WTC11 (cell line): Measurements from ENCODE around the gene C1QC. TPM values are rescaled to one million over a fixed set of nuclear protein-coding genes. Genes with fewer than 3 reads are reported as not detected.

Experiments used
- ATAC-seq: fragments of 200-7000 bp; cut with Tn5 transposase; 2 replicates; pipeline ENCODE4 v1.10.0; 2021; ENCODE audit warnings: mild to moderate bottlenecking, moderate library complexity
- CTCF ChIA-PET: fragments of 300-600 bp; sonication (Branson Sonifier 250); formaldehyde crosslinking; loops from one replicate; lab custom pipeline; 2021; ENCODE audit warnings: antibody characterized with exemption; lab: Charles Lee
- POLR2A ChIA-PET: fragments of 350-600 bp; sonication (Branson Sonifier 250); formaldehyde crosslinking; loops from one replicate; lab custom pipeline; 2021; ENCODE audit warnings: antibody characterized with exemption; lab: Charles Lee
- DNase-seq: peaks from one replicate; pipeline ENCODE4 v3.0.0; 2021; ENCODE audit warnings: low spot score
- H3K27ac Mint-ChIP-seq: 2 replicates; pipeline ENCODE4 v1.8.0; 2021; ENCODE audit warnings: mixed read lengths
- H3K27me3 Mint-ChIP-seq: 2 replicates; pipeline ENCODE4 v1.8.0; 2021; ENCODE audit warnings: low read depth, mild to moderate bottlenecking, moderate library complexity, mixed read lengths
- H3K36me3 Mint-ChIP-seq: 2 replicates; pipeline ENCODE4 v1.8.0; 2021; ENCODE audit warnings: mixed read lengths
- H3K4me1 Mint-ChIP-seq: 2 replicates; pipeline ENCODE4 v1.8.0; 2022; ENCODE audit warnings: mixed read lengths
- H3K4me3 Mint-ChIP-seq: 2 replicates; pipeline ENCODE4 v1.8.0; 2021; ENCODE audit warnings: mild to moderate bottlenecking, moderate library complexity, mixed read lengths
- H3K9me3 Mint-ChIP-seq: 2 replicates; pipeline ENCODE4 v1.8.0; 2021; ENCODE audit warnings: mixed read lengths
- ATF1 ChIP-seq: sonication (generic); formaldehyde crosslinking; IDR thresholded peaks from 2 replicates; pipeline ENCODE4 v1.8.1; 2023; ENCODE audit warnings: mild to moderate bottlenecking, moderate library complexity, missing genetic modification reagents
- ATF2 ChIP-seq: sonication (generic); formaldehyde crosslinking; IDR thresholded peaks from 2 replicates; pipeline ENCODE4 v1.8.1; 2022; ENCODE audit warnings: low read depth, missing genetic modification reagents, borderline replicate concordance
- ATF3 ChIP-seq: sonication (generic); formaldehyde crosslinking; conservative IDR thresholded peaks from 2 replicates; pipeline ENCODE4 v1.8.1; 2022; ENCODE audit warnings: mild to moderate bottlenecking, missing genetic modification reagents
- CREM ChIP-seq: sonication (generic); formaldehyde crosslinking; IDR thresholded peaks from 2 replicates; pipeline ENCODE4 v1.8.1; 2022; ENCODE audit warnings: mild to moderate bottlenecking, missing genetic modification reagents, moderate library complexity
- E2F1 ChIP-seq: sonication (generic); formaldehyde crosslinking; IDR thresholded peaks from 2 replicates; pipeline ENCODE4 v1.8.0; 2022; ENCODE audit warnings: mild to moderate bottlenecking, missing genetic modification reagents
- EMX1 ChIP-seq: fragments of 250-450 bp; sonication (Bioruptor Pico); IDR thresholded peaks from 2 replicates; pipeline ENCODE4 v1.8.0; 2021; ENCODE audit warnings: mild to moderate bottlenecking
- ESRRA ChIP-seq: sonication (generic); formaldehyde crosslinking; IDR thresholded peaks from 2 replicates; pipeline ENCODE4 v1.8.1; 2022; ENCODE audit warnings: mild to moderate bottlenecking, missing genetic modification reagents, borderline replicate concordance
- FOXJ3 ChIP-seq: sonication (generic); formaldehyde crosslinking; IDR thresholded peaks from 2 replicates; pipeline ENCODE4 v1.9.0; 2021; ENCODE audit warnings: missing genetic modification reagents, mild to moderate bottlenecking, borderline replicate concordance
- FOXP4 ChIP-seq: sonication (generic); formaldehyde crosslinking; IDR thresholded peaks from 2 replicates; pipeline ENCODE4 v1.8.0; 2022; ENCODE audit warnings: mild to moderate bottlenecking, missing genetic modification reagents
- GTF2I ChIP-seq: fragments of 250-450 bp; sonication (Bioruptor Pico); conservative IDR thresholded peaks from 2 replicates; pipeline ENCODE4 v1.4.0; 2021; ENCODE audit warnings: mild to moderate bottlenecking
- NFE2L1 ChIP-seq: sonication (generic); formaldehyde crosslinking; IDR thresholded peaks from 2 replicates; pipeline ENCODE4 v1.8.1; 2023; ENCODE audit warnings: missing genetic modification reagents
- RORB ChIP-seq: fragments of 250-450 bp; sonication (Bioruptor Pico); IDR thresholded peaks from 2 replicates; pipeline ENCODE4 v1.9.0; 2021; ENCODE audit warnings: mild to moderate bottlenecking
- SOX15 ChIP-seq: fragments of 250-450 bp; sonication (Bioruptor Pico); IDR thresholded peaks from 2 replicates; pipeline ENCODE4 v1.9.0; 2021; ENCODE audit warnings: mild to moderate bottlenecking
- SP1 ChIP-seq: sonication (generic); formaldehyde crosslinking; conservative IDR thresholded peaks from 2 replicates; pipeline ENCODE4 v1.8.1; 2022; ENCODE audit warnings: missing genetic modification reagents
- ZNF423 ChIP-seq: fragments of 250-450 bp; sonication (Bioruptor Pico); IDR thresholded peaks from 2 replicates; pipeline ENCODE4 v2.1.2; 2022; ENCODE audit warnings: mild to moderate bottlenecking, moderate library complexity
- total RNA-seq: library from RNA; stranded (reverse); gene quantifications from 3 replicates; pipeline ENCODE4 v1.2.3, GENCODE V29; 2021
- TF ChIP-seq, protein P1 (sequence below): fragments of 200-600 bp; IDR thresholded peaks from 2 replicates; pipeline ENCODE4 v1.8.0; 2022; ENCODE audit warnings: antibody characterized with exemption
- TF ChIP-seq, protein P2 (sequence below): sonication (generic); formaldehyde crosslinking; IDR thresholded peaks from 2 replicates; pipeline ENCODE4 v1.8.1; 2023; ENCODE audit warnings: mild to moderate bottlenecking, moderate library complexity, missing genetic modification reagents
- TF ChIP-seq, protein P3 (sequence below): sonication (generic); formaldehyde crosslinking; IDR thresholded peaks from 2 replicates; pipeline ENCODE4 v1.8.0; 2022; ENCODE audit warnings: mild to moderate bottlenecking, missing genetic modification reagents
- TF ChIP-seq, protein P4 (sequence below): sonication (generic); formaldehyde crosslinking; IDR thresholded peaks from 2 replicates; pipeline ENCODE4 v1.8.1; 2023; ENCODE audit warnings: mild to moderate bottlenecking, missing genetic modification reagents, moderate library complexity

Gene C1QC
- total RNA-seq, 1 experiment from 2014 or later, result 0.28 TPM

DNA sequence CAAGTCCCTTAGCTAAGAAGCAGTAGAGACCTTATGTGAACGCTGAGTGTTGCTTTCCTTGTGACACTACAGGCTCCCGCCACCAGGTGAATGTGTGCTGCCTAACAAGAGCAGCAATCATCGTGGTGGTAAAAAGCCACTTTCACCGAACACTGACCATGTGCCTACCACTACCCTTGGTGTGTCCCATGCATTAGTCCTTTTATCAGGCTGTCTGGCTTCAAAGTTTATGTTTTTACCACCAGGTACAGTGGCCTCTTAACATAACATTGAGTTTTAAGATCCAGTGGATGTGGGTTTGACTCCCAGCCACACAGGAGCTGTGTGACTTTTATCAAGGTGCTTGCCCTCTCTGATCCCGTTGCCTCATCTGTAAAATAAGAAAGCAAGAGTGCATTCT is 11.3 kb downstream of the C1QC start:
- peak; percentile 86 for TF ChIP-seq GTF2I (CRISPR knock-in tag)
- TF ChIP-seq, protein P1, sequence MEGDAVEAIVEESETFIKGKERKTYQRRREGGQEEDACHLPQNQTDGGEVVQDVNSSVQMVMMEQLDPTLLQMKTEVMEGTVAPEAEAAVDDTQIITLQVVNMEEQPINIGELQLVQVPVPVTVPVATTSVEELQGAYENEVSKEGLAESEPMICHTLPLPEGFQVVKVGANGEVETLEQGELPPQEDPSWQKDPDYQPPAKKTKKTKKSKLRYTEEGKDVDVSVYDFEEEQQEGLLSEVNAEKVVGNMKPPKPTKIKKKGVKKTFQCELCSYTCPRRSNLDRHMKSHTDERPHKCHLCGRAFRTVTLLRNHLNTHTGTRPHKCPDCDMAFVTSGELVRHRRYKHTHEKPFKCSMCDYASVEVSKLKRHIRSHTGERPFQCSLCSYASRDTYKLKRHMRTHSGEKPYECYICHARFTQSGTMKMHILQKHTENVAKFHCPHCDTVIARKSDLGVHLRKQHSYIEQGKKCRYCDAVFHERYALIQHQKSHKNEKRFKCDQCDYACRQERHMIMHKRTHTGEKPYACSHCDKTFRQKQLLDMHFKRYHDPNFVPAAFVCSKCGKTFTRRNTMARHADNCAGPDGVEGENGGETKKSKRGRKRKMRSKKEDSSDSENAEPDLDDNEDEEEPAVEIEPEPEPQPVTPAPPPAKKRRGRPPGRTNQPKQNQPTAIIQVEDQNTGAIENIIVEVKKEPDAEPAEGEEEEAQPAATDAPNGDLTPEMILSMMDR, result no peak
- ChIA-PET CTCF (interaction anchor here (0.5 to 2.2 kb wide), 15 partner anchors 13 to 309 kb away, joined by 3 to 8 read pairs (median 4); no protein-coding TSS in a partner anchor), POLR2A (interaction anchor here (0.6 kb wide), 1 partner anchor 786 kb away, joined by 3 read pairs; no protein-coding TSS in a partner anchor)
- Mint-ChIP-seq H3K4me3 (no peak overlapping the region), H3K4me1 (no peaks in the 10 kb centered on the region), H3K36me3 (no peaks in the 10 kb centered on the region), H3K9me3 (no peaks in the 10 kb centered on the region), H3K27ac (no peak overlapping the region), H3K27me3 (no peaks in the 10 kb centered on the region; the same call in 1 of the 2 replicates)
- ATAC-seq, result peak; percentile 77
- DNase-seq, result no peak

DNA sequence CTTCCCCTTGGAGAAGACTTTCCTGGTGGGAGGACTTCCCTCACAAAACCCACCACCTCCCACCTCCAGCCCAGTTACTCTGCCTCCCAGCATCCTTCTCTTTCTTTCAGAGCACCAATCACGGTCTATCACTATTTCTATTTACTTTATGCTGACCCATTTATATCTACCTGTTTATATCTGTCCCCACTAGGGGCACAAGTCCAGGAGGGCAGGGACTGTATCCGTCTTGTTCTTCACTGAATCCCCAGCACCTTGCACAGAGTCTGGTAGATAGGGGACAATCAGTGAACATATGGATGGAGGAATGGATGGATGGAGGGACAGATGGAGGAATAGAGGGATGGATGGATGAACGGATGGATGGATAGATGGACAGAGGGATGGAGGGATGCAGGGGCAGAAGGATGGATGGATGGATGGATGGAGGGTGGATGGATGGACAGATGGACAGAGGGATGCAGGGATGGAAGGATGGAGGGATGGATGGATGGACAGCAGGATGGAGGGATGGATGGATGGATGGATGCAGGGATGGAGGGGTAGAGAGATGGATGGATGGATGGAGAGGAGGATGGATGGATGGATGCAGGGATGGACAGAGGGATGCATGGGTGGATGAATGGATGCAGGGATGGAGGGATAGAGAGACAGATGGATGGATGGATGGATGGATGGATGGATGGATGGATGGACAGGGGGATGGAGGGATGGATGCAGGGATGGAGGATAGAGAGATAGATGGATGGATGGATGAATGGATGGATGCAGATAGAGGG is 15.1 kb downstream of the C1QC start:
- H3K27ac Mint-ChIP-seq, result no peak overlapping the region
- no peak for TF ChIP-seq FOXJ3 (CRISPR knock-in tag)
- TF ChIP-seq ATF3, result no peak
- no peak for TF ChIP-seq ZNF423 (CRISPR knock-in tag)
- TF ChIP-seq, protein P2, sequence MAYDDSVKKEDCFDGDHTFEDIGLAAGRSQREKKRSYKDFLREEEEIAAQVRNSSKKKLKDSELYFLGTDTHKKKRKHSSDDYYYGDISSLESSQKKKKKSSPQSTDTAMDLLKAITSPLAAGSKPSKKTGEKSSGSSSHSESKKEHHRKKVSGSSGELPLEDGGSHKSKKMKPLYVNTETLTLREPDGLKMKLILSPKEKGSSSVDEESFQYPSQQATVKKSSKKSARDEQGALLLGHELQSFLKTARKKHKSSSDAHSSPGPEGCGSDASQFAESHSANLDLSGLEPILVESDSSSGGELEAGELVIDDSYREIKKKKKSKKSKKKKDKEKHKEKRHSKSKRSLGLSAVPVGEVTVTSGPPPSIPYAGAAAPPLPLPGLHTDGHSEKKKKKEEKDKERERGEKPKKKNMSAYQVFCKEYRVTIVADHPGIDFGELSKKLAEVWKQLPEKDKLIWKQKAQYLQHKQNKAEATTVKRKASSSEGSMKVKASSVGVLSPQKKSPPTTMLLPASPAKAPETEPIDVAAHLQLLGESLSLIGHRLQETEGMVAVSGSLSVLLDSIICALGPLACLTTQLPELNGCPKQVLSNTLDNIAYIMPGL, result no peak
- no peak for TF ChIP-seq RORB
- no peak for TF ChIP-seq EMX1 (CRISPR knock-in tag)
- no peak for TF ChIP-seq CREM (CRISPR knock-in tag)
- TF ChIP-seq, protein P3, sequence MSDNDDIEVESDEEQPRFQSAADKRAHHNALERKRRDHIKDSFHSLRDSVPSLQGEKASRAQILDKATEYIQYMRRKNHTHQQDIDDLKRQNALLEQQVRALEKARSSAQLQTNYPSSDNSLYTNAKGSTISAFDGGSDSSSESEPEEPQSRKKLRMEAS (CRISPR knock-in tag), result no peak
- no peak for TF ChIP-seq SOX15 (CRISPR knock-in tag)
- TF ChIP-seq E2F1 (CRISPR knock-in tag), result no peak
- TF ChIP-seq ATF1 (CRISPR knock-in tag), result no peak
- no peak for TF ChIP-seq NFE2L1 (CRISPR knock-in tag)
- TF ChIP-seq ATF2 (CRISPR knock-in tag), result no peak
- TF ChIP-seq ESRRA, result no peak
- TF ChIP-seq, protein P4, sequence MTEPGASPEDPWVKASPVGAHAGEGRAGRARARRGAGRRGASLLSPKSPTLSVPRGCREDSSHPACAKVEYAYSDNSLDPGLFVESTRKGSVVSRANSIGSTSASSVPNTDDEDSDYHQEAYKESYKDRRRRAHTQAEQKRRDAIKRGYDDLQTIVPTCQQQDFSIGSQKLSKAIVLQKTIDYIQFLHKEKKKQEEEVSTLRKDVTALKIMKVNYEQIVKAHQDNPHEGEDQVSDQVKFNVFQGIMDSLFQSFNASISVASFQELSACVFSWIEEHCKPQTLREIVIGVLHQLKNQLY (CRISPR knock-in tag), result no peak
- no peak for TF ChIP-seq FOXP4
- TF ChIP-seq SP1 (CRISPR knock-in tag), result no peak
- TF ChIP-seq, all 79 proteins: peak for 0
- no peaks in the 10 kb centered on the region for H3K36me3 Mint-ChIP-seq
- DNase-seq, result no peak
- H3K4me3 Mint-ChIP-seq, result no peak overlapping the region
- ChIA-PET POLR2A (no interaction called here), CTCF (no interaction called here)
- no peaks in the 10 kb centered on the region for H3K9me3 Mint-ChIP-seq
- H3K27me3 Mint-ChIP-seq, result no peaks in the 10 kb centered on the region; the same call in 1 of the 2 replicates
- no peak for ATAC-seq
- no peaks in the 10 kb centered on the region; the same call in 1 of the 2 replicates for H3K4me1 Mint-ChIP-seq
